GM10266 (cell line): Measurements from ENCODE around the gene WWOX.

Source experiments
- DNase-seq: peaks from one replicate; pipeline ENCODE4 v3.0.0; 2012; ENCODE audit errors: extremely low spot score
- TF ChIP-seq, protein P1 (sequence below): IDR thresholded peaks from 2 replicates; pipeline ENCODE4 v1.5.1; 2012; ENCODE audit warnings: mild to moderate bottlenecking, low read depth; ENCODE audit not compliant: control insufficient read depth, insufficient read depth; ENCODE audit errors: missing control alignments

WWOX gene

DNA sequence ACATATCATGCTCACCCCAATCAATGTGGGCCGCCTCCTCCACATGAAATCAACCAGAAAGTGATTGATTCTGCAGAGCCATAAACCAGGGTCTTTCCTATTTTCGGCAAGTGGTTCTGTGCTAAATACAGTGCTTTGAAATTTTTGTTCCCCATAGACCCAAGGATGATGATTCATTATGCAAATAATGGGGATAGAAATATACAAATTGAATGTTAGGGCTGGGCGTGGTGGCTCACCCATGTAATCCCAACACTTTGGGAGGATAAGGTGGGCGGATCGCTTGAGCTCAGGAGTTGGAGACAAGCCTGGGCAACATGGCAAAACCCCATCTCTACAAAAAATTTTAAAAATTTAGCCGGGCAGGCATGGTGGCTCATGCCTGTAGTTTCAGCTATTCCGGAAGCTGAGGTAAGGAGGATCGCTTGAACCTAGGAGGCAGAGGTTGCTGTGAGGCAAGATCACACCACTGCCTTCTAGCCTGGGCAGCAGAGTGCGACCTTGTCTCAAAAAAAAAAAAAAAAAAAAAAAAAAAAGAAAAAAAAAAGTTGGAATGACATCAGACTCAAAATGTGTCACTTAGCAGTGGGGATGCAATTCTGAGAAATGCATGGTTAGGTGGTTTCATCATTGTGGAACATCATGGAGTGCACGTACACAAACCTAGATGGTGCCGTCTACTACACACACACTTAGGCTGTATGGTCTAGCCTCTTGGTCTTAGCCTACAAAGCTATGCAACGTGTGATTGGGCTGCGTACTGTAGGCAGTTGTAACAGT lies 919.4 kb downstream of the WWOX start:
- no peak for DNase-seq
- TF ChIP-seq, protein P1, sequence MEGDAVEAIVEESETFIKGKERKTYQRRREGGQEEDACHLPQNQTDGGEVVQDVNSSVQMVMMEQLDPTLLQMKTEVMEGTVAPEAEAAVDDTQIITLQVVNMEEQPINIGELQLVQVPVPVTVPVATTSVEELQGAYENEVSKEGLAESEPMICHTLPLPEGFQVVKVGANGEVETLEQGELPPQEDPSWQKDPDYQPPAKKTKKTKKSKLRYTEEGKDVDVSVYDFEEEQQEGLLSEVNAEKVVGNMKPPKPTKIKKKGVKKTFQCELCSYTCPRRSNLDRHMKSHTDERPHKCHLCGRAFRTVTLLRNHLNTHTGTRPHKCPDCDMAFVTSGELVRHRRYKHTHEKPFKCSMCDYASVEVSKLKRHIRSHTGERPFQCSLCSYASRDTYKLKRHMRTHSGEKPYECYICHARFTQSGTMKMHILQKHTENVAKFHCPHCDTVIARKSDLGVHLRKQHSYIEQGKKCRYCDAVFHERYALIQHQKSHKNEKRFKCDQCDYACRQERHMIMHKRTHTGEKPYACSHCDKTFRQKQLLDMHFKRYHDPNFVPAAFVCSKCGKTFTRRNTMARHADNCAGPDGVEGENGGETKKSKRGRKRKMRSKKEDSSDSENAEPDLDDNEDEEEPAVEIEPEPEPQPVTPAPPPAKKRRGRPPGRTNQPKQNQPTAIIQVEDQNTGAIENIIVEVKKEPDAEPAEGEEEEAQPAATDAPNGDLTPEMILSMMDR: no peak

DNA sequence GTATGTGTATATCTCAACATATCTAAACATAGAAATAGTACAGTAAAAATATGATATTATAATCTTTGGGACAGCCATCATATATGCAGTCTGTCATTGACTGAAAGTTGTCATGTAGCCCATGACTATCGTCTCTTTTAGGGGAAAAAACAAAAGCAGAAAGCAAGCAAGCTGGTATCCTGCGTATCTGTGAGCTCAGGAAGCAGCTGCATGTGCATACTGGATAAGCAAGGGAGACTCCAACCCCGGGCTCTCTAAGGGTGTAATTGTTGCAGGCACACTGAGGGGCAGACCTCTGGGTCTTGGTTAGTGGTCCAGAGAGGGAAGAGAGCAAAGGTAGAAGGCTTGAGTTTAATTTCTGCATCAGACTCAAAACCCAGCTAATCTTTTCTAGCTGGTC lies 920.0 kb downstream of the WWOX start:
- DNase-seq: no peak

DNA sequence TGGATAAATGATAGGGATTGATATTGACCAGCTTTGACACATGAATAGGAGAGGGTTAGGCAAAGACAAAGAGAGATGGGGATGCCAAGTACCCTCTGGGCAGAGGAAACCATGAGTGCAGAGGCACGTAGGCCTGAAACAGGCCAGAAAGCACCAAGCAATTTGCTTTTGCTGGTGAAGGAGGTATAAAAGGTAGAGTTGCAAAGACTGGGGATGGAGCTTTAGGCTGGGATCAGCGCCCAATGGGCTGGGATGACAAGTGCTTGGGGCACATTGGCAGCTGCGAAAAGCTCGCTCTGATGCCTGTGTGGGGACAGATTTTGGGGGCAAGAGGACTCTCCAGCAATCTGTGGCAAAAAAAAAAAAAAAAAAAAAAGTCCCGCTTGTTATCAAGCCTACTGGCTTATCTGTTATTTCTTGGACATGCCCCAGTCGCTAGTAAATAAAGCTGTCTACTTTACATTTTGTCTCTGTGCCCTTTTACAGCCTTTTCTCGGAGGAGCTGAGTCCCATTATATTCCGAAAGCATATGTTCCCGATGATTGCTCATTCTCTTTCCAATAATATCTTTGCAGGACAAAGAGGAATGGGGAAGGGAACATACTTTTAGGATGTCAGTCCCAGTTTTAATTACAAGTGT lies 922.7 kb downstream of the WWOX start:
- TF ChIP-seq, protein P1: no peak
- no peak for DNase-seq

More for the DNA sequence above, 920.0 kb downstream of the WWOX start:
- TF ChIP-seq, protein P1: no peak

DNA sequence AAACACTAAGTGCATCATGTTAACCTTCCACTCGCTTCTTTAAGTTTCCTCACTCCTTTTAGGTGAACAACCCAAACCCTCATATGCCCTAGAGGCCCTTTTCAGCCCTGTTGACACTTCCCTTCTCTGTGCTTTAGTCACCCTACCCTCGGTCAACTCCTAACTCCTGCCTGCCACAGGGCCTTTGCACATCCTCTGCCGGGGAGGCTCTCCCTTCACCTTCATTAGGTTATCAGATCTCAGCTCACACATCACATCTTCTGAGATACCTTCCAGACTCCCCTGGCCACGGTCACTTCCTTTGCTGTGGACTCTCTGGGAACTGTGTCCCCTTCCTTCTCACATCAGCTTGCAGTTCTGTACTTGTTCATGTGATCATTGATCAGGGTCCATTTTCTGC lies 926.7 kb downstream of the WWOX start:
- TF ChIP-seq, protein P1: no peak
- DNase-seq: no peak

DNA sequence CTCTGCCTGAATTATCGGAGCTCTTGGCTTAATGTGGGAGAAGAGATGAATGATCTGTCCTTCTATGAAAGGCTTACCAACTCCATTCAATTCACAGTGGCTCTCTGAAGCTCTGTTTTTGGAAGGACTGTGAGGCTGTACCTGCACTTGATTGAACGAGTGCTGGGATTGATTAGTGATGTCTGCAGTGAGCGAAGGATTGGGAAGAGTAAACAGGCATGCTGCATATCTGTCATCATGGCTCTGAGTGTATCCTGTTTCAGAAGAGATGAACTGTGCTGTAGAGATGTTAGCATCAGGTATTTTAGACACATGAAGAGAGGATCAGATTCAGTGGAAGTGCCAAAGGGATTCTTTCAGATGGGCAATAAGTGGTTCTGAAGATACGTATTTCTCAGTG lies 937.1 kb downstream of the WWOX start:
- no peak for DNase-seq
- TF ChIP-seq, protein P1: no peak

DNA sequence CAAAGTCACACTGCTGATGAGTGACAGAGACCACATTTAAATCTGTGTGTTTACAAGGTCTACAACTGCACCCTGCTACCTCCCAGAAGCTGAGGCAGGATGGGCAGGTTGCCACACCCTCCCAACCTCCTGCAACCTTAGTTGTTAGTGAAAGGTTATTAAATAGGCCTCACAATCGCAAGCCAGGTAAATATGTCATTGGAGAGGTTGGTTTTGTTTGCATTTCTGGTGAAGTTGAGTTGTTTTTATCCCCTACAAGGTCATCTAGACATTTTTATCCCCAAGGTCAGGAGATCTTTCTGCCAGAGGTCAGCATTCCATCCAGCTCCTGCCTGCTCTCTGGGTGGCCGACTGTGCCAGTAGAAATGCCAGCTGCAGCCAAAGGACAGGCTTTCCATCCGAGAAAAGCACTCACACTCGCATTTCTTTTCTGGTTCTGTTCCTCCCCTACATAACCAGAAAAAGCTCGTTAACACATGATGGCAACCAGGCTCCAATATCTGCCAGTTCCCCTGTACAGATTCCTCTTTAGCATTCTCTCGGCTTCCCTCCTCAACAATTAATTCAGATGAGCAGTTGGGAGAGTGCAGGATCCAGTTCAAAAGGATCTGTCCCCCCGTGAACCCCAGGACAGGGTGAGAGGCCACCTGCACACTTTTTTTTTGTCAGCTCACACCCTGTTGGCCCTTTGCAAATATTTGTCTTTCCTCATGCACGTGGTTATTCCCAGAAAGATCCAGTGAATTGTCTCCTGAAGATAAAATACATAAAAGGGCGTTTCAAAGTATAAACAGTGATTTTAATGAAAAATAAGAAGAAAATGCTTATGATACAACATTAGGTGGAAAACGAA lies 938.3 kb downstream of the WWOX start:
- no peak for DNase-seq
- TF ChIP-seq, protein P1: no peak

DNA sequence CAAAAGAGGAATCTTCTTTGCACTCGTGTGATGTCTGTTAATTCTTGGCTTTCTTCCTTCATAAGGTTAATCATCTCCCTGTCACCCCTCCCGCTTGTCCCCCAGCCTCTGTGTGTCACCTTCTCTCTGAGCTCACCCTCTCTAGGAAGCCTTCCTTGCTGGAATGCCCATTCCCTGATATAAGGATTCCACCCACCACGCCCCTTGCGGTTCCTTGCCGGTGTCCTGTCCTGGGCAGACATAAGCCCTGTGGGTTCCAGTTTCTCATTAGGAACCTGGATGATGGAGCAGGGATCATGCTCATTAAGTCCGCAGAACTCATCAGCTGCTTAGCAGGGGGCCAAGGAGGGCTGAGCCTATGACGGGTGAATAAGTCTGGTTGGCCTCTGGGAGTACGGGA lies 941.8 kb downstream of the WWOX start:
- TF ChIP-seq, protein P1: no peak
- no peak for DNase-seq
